H9 (cell line): ENCODE results near the gene SSBP3. TPM values are rescaled to one million over a fixed set of nuclear protein-coding genes. Genes with fewer than 3 reads are reported as not detected.

ENCODE experiments used
- DNase-seq: peaks from one replicate; pipeline ENCODE4 v3.0.0-alpha.2; 2017
- H2AFZ ChIP-seq: one replicate; pipeline ENCODE4 v1.6.1; 2013; ENCODE audit warnings: mild to moderate bottlenecking, low read length, control low read depth, moderate library complexity
- H2AK5ac ChIP-seq: 2 replicates; pipeline ENCODE4 v1.6.1; 2013; ENCODE audit warnings: low read length, control low read depth, mixed read lengths; ENCODE audit not compliant: insufficient read length
- H2BK120ac ChIP-seq: one replicate; pipeline ENCODE4 v1.6.1; 2013; ENCODE audit warnings: low read depth, mild to moderate bottlenecking, low read length, control low read depth, inconsistent platforms; ENCODE audit not compliant: poor library complexity, severe bottlenecking
- H2BK12ac ChIP-seq: 2 replicates; pipeline ENCODE4 v1.6.1; 2013; ENCODE audit warnings: low read length, control low read depth, mixed read lengths, low read depth; ENCODE audit not compliant: insufficient read length
- H2BK15ac ChIP-seq: 2 replicates; pipeline ENCODE4 v1.6.1; 2013; ENCODE audit warnings: low read depth, low read length, control low read depth
- H2BK20ac ChIP-seq: one replicate; pipeline ENCODE4 v1.6.1; 2013; ENCODE audit warnings: low read depth, mild to moderate bottlenecking, low read length, control low read depth, inconsistent platforms; ENCODE audit not compliant: poor library complexity, severe bottlenecking
- H2BK5ac ChIP-seq: 2 replicates; pipeline ENCODE4 v1.6.1; 2013; ENCODE audit warnings: low read length, control low read depth, mixed read lengths; ENCODE audit not compliant: insufficient read length
- H3K14ac ChIP-seq: 2 replicates; pipeline ENCODE4 v1.6.1; 2013; ENCODE audit warnings: low read length, control low read depth; ENCODE audit not compliant: insufficient read depth
- H3K18ac ChIP-seq: 2 replicates; pipeline ENCODE4 v1.6.1; 2013; ENCODE audit warnings: low read depth, mild to moderate bottlenecking, mixed read lengths, low read length, control low read depth; ENCODE audit not compliant: insufficient read length
- H3K23ac ChIP-seq: 2 replicates; pipeline ENCODE4 v1.6.1; 2013; ENCODE audit warnings: low read length, control low read depth, mixed read lengths, low read depth; ENCODE audit not compliant: insufficient read length
- H3K23me2 ChIP-seq: 2 replicates; pipeline ENCODE4 v1.6.1; 2013; ENCODE audit warnings: low read depth, mild to moderate bottlenecking, mixed read lengths, low read length, control low read depth; ENCODE audit not compliant: insufficient read length, poor library complexity, severe bottlenecking
- H3K27ac ChIP-seq: 2 replicates; pipeline ENCODE4 v1.5.1; 2013; ENCODE audit warnings: low read length, control low read depth, mixed read lengths, low read depth; ENCODE audit not compliant: insufficient read length
- H3K27me3 ChIP-seq: 2 replicates; pipeline ENCODE4 v1.6.1; 2013; ENCODE audit warnings: low read length, control low read depth, inconsistent platforms; ENCODE audit not compliant: insufficient read depth
- H3K4ac ChIP-seq: 2 replicates; pipeline ENCODE4 v1.6.1; 2013; ENCODE audit warnings: low read depth, mild to moderate bottlenecking, control low read depth, inconsistent platforms, low read length, moderate library complexity
- H3K4me1 ChIP-seq: 2 replicates; pipeline ENCODE4 v1.6.1; 2013; ENCODE audit warnings: low read length, control low read depth, inconsistent platforms; ENCODE audit not compliant: insufficient read depth
- H3K4me2 ChIP-seq: 2 replicates; pipeline ENCODE4 v1.6.1; 2013; ENCODE audit warnings: low read length, control low read depth, mixed read lengths; ENCODE audit not compliant: insufficient read length, insufficient read depth
- H3K56ac ChIP-seq: 2 replicates; pipeline ENCODE4 v1.6.1; 2013; ENCODE audit warnings: low read depth, mild to moderate bottlenecking, mixed read lengths, low read length, control low read depth; ENCODE audit not compliant: insufficient read length
- H3K79me1 ChIP-seq: 2 replicates; pipeline ENCODE4 v1.6.1; 2013; ENCODE audit warnings: low read depth, mild to moderate bottlenecking, moderate library complexity, low read length, control low read depth, inconsistent platforms; ENCODE audit not compliant: insufficient read depth, poor library complexity, severe bottlenecking
- H3K79me2 ChIP-seq: 2 replicates; pipeline ENCODE4 v1.6.1; 2013; ENCODE audit warnings: low read length, control low read depth, inconsistent platforms; ENCODE audit not compliant: insufficient read depth
- H3K9ac ChIP-seq: 2 replicates; pipeline ENCODE4 v1.6.1; 2013; ENCODE audit warnings: low read length, control low read depth, mixed read lengths; ENCODE audit not compliant: insufficient read length; ENCODE audit errors: extremely low read depth
- H3K9me3 ChIP-seq: one replicate; pipeline ENCODE4 v1.6.1; 2013; ENCODE audit warnings: low read depth, low read length, inconsistent platforms; ENCODE audit not compliant: control insufficient read depth
- H3T11ph ChIP-seq: one replicate; pipeline ENCODE4 v1.6.1; 2013; ENCODE audit warnings: mild to moderate bottlenecking, low read length, control low read depth, inconsistent platforms
- H4K20me1 ChIP-seq: one replicate; pipeline ENCODE4 v1.6.1; 2013; ENCODE audit not compliant: control insufficient read depth, insufficient read length, insufficient read depth
- H4K5ac ChIP-seq: 2 replicates; pipeline ENCODE4 v1.6.1; 2013; ENCODE audit warnings: low read depth, mild to moderate bottlenecking, mixed read lengths, low read length, control low read depth; ENCODE audit not compliant: insufficient read length
- H4K8ac ChIP-seq: replicated peaks from 2 replicates; pipeline ENCODE4 v1.6.1; 2013; ENCODE audit warnings: low read length, control low read depth, mixed read lengths, low read depth; ENCODE audit not compliant: insufficient read length
- H4K91ac ChIP-seq: 2 replicates; pipeline ENCODE4 v1.6.1; 2013; ENCODE audit warnings: low read depth, mild to moderate bottlenecking, moderate library complexity, mixed read lengths, low read length, control low read depth; ENCODE audit not compliant: insufficient read length
- H3K27ac Mint-ChIP-seq, 3 experiments: 2 replicates in 2 of 3; 3 replicates in 1 of 3; pipeline ENCODE4 v1.8.0; 2020 to 2021; ENCODE audit warnings: mixed read lengths in 3 of 3, mild to moderate bottlenecking in 1 of 3, moderate library complexity in 1 of 3
- H3K27me3 Mint-ChIP-seq: 2 replicates; pipeline ENCODE4 v1.8.0; 2021; ENCODE audit warnings: low read depth, mild to moderate bottlenecking, moderate library complexity, mixed read lengths
- H3K36me3 Mint-ChIP-seq, 3 experiments: 2 replicates in 2 of 3; 3 replicates in 1 of 3; pipeline ENCODE4 v1.8.0; 2020 to 2021; ENCODE audit warnings: low read depth in 3 of 3, mixed read lengths in 3 of 3; ENCODE audit not compliant: insufficient read depth in 1 of 3
- H3K4me1 Mint-ChIP-seq, 2 experiments: 2 replicates each; pipeline ENCODE4 v1.8.0; 2020; ENCODE audit warnings: mixed read lengths in 2 of 2
- H3K4me3 Mint-ChIP-seq, 2 experiments: 2 replicates in 1 of 2; 3 replicates in 1 of 2; pipeline ENCODE4 v1.8.0; 2020 to 2021; ENCODE audit warnings: mild to moderate bottlenecking in 2 of 2, mixed read lengths in 2 of 2, moderate library complexity in 1 of 2
- H3K9me3 Mint-ChIP-seq, 2 experiments: 2 replicates in 1 of 2; 3 replicates in 1 of 2; pipeline ENCODE4 v1.8.0; 2020; ENCODE audit warnings: mild to moderate bottlenecking in 2 of 2, mixed read lengths in 2 of 2, moderate library complexity in 1 of 2
- CTCF ChIP-seq: fragments of 200-600 bp; sonication (generic); conservative IDR thresholded peaks from 3 replicates; pipeline ENCODE4 v1.8.0; 2021; ENCODE audit warnings: antibody characterized with exemption, mild to moderate bottlenecking
- WGBS: extraction: QIAGEN DNeasy Blood & Tissue Kit; methylation state at CpG from one replicate; pipeline ENCODE4 v1.1.7; 2013; ENCODE audit warnings: missing lambda C conversion rate, low lambda C conversion rate, mixed read lengths; ENCODE audit not compliant: insufficient read length; ENCODE audit errors: extremely low coverage; 5-methylcytosine and 5-hydroxymethylcytosine counted together
- total RNA-seq: library from RNA; stranded (reverse); gene quantifications from 2 replicates; pipeline ENCODE4 v1.2.1, GENCODE V29; 2021

SSBP3 gene
- total RNA-seq, 1 experiment from 2014 or later: 126 TPM

GRCh38 chr1:54300401-54300800 is 105.8 kb downstream of the SSBP3 start:
- no peak overlapping the region for H2AFZ ChIP-seq
- H3K9me3 Mint-ChIP-seq: no peaks in the 10 kb centered on the region
- no CpG with 5 or more reads among the region's 7 CpGs for WGBS
- peaks cover 25% of the 10 kb centered on the region; the same call in 1 of the 2 replicates for H3K79me2 ChIP-seq
- H2BK120ac ChIP-seq: no peak overlapping the region
- peaks cover 3% of the 10 kb centered on the region for H4K20me1 ChIP-seq
- no peak overlapping the region for H3K4ac ChIP-seq
- no peak overlapping the region for H3K23ac ChIP-seq
- H3K27ac Mint-ChIP-seq: no peak overlapping the region
- H3K18ac ChIP-seq: no peak overlapping the region
- H4K5ac ChIP-seq: no peak overlapping the region
- peaks cover under 1% of the 10 kb centered on the region for H3K79me1 ChIP-seq
- no peak for DNase-seq
- no peak overlapping the region for H3K14ac ChIP-seq
- H3K9ac ChIP-seq: no peak overlapping the region
- TF ChIP-seq CTCF: no peak
- no peak overlapping the region for H2BK20ac ChIP-seq
- H3K27me3 Mint-ChIP-seq: no peaks in the 10 kb centered on the region
- no peaks in the 10 kb centered on the region for H3K27me3 ChIP-seq
- no peak overlapping the region for H2BK5ac ChIP-seq
- no peak overlapping the region for H3T11ph ChIP-seq
- H3K27ac ChIP-seq: no peak overlapping the region
- H3K4me2 ChIP-seq: no peak overlapping the region
- no peaks in the 10 kb centered on the region for H3K23me2 ChIP-seq
- H2BK15ac ChIP-seq: no peak overlapping the region
- peaks cover 14% of the 10 kb centered on the region for H3K4me1 ChIP-seq
- H2AK5ac ChIP-seq: no peak overlapping the region
- H3K9me3 ChIP-seq: no peaks in the 10 kb centered on the region
- H3K4me1 Mint-ChIP-seq: peaks cover 93 to 94% of the 10 kb centered on the region in 2 experiments
- H2BK12ac ChIP-seq: no peak overlapping the region
- H3K56ac ChIP-seq: no peak overlapping the region
- H3K4me3 Mint-ChIP-seq: no peak overlapping the region
- no peak overlapping the region for H4K8ac ChIP-seq
- no peak overlapping the region for H4K91ac ChIP-seq
- H3K36me3 Mint-ChIP-seq: 0 out of 7 replicates have a peak, but pooled peaks cover 0 to 4% (median 0%) of the 10 kb centered on the region in 3 experiments
